ENCODE measurements around the gene TEX13B. TPM values are rescaled to one million over a fixed set of nuclear protein-coding genes. Genes with fewer than 3 reads are reported as not detected.

The TEX13B gene
- total RNA-seq, 1 experiment from 2014 or later, result not detected

DNA sequence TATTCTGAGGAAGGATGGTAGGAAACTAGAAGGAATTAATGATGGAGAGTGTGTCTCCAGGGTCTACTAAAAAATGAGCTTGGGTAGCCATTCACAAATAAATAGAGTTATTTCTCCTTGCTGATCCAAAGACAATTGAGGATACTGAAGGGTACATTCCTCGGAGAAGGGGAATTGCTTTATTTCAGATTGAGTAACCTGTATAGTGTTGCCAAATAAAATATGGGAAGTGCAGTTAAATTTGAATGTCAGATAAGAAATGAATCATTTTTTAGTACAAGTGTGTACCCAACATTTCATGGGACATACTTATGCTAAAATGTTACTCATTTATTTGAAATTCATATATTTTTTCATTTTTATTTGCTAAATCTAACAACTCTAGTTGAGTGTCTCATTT, 46.7 kb upstream of the TEX13B start:
- no peak overlapping the region for H3K27ac ChIP-seq (ENCODE audit: low read depth, low read length)
- H3K4me3 ChIP-seq (replicated peaks in 1 of 2; ENCODE audit: low read depth in 1 of 2, low read length in 2 of 2), result no peak overlapping the region
- no peaks in the 10 kb centered on the region for H3K27me3 ChIP-seq (ENCODE audit: insufficient read depth, low read length)
- DNase-seq (ENCODE audit: low read depth, low spot score) (no peak), ATAC-seq (no peak)
- intact Hi-C loops (cut with micrococcal nuclease), result no loop called here
- no peaks in the 10 kb centered on the region for H3K9me2 ChIP-seq (ENCODE audit: insufficient read depth)
- POLR2A ChIA-PET, result no interaction called here
- no TSS peak for BruUV-seq (replicated peaks)
- H3K9me3 ChIP-seq (ENCODE audit: control insufficient read depth in 1 of 2, insufficient read depth in 1 of 2, low read depth in 1 of 2, low read length in 2 of 2), result no peaks in the 10 kb centered on the region
- no peaks in the 10 kb centered on the region for H3K79me2 ChIP-seq (ENCODE audit: insufficient read depth, low read length)
- H4K20me1 ChIP-seq (ENCODE audit: insufficient read depth), result no peaks in the 10 kb centered on the region
- TF ChIP-seq POLR2AphosphoS5 (IDR thresholded peaks at IDR 0.05; ENCODE audit: low read depth, low read length) (no peak), SIN3A (IDR thresholded peaks at IDR 0.05; ENCODE audit: low read depth) (no peak), EGR1 (IDR thresholded peaks at IDR 0.05; ENCODE audit: low read depth) (no peak), TCF7L2 (IDR thresholded peaks at IDR 0.05; ENCODE audit: borderline replicate concordance, extremely low read depth, insufficient read depth, insufficient read length) (no peak)
- TF ChIP-seq, protein P1, sequence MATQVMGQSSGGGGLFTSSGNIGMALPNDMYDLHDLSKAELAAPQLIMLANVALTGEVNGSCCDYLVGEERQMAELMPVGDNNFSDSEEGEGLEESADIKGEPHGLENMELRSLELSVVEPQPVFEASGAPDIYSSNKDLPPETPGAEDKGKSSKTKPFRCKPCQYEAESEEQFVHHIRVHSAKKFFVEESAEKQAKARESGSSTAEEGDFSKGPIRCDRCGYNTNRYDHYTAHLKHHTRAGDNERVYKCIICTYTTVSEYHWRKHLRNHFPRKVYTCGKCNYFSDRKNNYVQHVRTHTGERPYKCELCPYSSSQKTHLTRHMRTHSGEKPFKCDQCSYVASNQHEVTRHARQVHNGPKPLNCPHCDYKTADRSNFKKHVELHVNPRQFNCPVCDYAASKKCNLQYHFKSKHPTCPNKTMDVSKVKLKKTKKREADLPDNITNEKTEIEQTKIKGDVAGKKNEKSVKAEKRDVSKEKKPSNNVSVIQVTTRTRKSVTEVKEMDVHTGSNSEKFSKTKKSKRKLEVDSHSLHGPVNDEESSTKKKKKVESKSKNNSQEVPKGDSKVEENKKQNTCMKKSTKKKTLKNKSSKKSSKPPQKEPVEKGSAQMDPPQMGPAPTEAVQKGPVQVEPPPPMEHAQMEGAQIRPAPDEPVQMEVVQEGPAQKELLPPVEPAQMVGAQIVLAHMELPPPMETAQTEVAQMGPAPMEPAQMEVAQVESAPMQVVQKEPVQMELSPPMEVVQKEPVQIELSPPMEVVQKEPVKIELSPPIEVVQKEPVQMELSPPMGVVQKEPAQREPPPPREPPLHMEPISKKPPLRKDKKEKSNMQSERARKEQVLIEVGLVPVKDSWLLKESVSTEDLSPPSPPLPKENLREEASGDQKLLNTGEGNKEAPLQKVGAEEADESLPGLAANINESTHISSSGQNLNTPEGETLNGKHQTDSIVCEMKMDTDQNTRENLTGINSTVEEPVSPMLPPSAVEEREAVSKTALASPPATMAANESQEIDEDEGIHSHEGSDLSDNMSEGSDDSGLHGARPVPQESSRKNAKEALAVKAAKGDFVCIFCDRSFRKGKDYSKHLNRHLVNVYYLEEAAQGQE (IDR thresholded peaks at IDR 0.05; ENCODE audit: low read depth), result no peak
- H3K36me3 ChIP-seq (ENCODE audit: control insufficient read depth in 1 of 2, insufficient read depth in 2 of 2, low read length in 2 of 2), result no peaks in the 10 kb centered on the region
- no peak overlapping the region for H2AFZ ChIP-seq (ENCODE audit: low read depth, low read length, poor library complexity, severe bottlenecking)
- RAD21 ChIA-PET (ENCODE audit: low non-redundant PET in 1 of 2, low total read pairs in 2 of 2, uncharacterized antibody in 2 of 2, unreplicated experiment in 2 of 2), result no interaction called here
- no peak overlapping the region for H3K9ac ChIP-seq (ENCODE audit: low read length)
- no peak overlapping the region for H3K4me2 ChIP-seq (ENCODE audit: low read length)
- no peaks in the 10 kb centered on the region for H3K4me1 ChIP-seq (ENCODE audit: control insufficient read depth in 1 of 2, insufficient read depth in 2 of 2, low read length in 2 of 2)
- CTCF ChIA-PET, result no interaction called here

DNA sequence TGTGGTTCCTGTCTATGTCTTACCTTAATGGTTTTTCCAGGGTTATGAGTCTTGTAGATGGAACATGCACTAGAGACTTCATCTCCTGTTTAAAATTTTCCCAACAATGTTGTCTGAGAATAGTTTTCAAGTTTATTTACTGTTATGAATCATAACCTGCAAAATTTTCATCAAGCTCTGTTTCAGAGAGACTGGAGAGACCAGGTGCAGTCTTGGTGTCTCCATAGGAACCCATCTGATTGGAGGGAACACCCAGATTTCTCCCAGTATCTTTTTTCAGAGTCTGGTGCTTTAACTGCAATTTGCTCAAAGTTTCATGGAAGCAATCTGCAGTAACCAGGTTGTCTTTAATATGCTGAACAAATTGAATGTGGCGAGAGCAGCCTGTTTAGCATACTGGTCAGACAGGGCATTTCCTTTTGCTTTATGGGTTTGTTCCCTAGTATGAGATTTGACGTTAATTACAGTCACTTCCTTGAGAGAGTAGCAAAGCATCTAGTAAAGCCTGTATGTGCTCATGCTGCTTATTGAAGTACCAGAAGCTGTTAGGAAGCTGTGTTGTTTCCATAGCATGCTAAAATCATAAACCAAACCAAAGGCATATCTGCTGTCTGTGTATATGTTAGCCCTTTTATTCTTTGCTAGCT, 43.9 kb upstream of the TEX13B start:
- Histone ChIP-seq H3K4me2 (ENCODE audit: low read length) (no peak overlapping the region), H3K27ac (ENCODE audit: low read depth, low read length) (no peak overlapping the region), H4K20me1 (ENCODE audit: insufficient read depth) (no peaks in the 10 kb centered on the region), H3K9ac (ENCODE audit: low read length) (no peak overlapping the region), H3K9me2 (ENCODE audit: insufficient read depth) (no peaks in the 10 kb centered on the region), H2AFZ (ENCODE audit: low read depth, low read length, poor library complexity, severe bottlenecking) (no peak overlapping the region), H3K79me2 (ENCODE audit: insufficient read depth, low read length) (no peaks in the 10 kb centered on the region), H3K27me3 (ENCODE audit: insufficient read depth, low read length) (no peaks in the 10 kb centered on the region), H3K4me1 (ENCODE audit: control insufficient read depth in 1 of 2, insufficient read depth in 2 of 2, low read length in 2 of 2) (no peaks in the 10 kb centered on the region), H3K4me3 (replicated peaks in 1 of 2; ENCODE audit: low read depth in 1 of 2, low read length in 2 of 2) (no peak overlapping the region), H3K9me3 (ENCODE audit: control insufficient read depth in 1 of 2, insufficient read depth in 1 of 2, low read depth in 1 of 2, low read length in 2 of 2) (no peaks in the 10 kb centered on the region), H3K36me3 (ENCODE audit: control insufficient read depth in 1 of 2, insufficient read depth in 2 of 2, low read length in 2 of 2) (no peaks in the 10 kb centered on the region)
- CTCF ChIA-PET, result no interaction called here
- RAD21 ChIA-PET (ENCODE audit: low non-redundant PET in 1 of 2, low total read pairs in 2 of 2, uncharacterized antibody in 2 of 2, unreplicated experiment in 2 of 2), result no interaction called here
- POLR2A ChIA-PET, result no interaction called here
- ATAC-seq (no peak), DNase-seq (ENCODE audit: low read depth, low spot score) (no peak)
- BruUV-seq (replicated peaks), result no TSS peak
- TF ChIP-seq POLR2AphosphoS5 (IDR thresholded peaks at IDR 0.05; ENCODE audit: low read depth, low read length), result no peak
- no peak for TF ChIP-seq JUND (IDR thresholded peaks at IDR 0.05)
- no peak for TF ChIP-seq SIN3A (IDR thresholded peaks at IDR 0.05; ENCODE audit: low read depth)
- TF ChIP-seq, protein P1 (IDR thresholded peaks at IDR 0.05; ENCODE audit: low read depth), result no peak
- TF ChIP-seq RAD21 (IDR thresholded peaks at IDR 0.05; ENCODE audit: low read depth), result no peak
- no peak for TF ChIP-seq FOSL1 (IDR thresholded peaks at IDR 0.05; ENCODE audit: low read depth)
- TF ChIP-seq CEBPB (IDR thresholded peaks at IDR 0.05; ENCODE audit: low read depth), result no peak
- TF ChIP-seq CBX3 (IDR thresholded peaks at IDR 0.05; ENCODE audit: low read depth), result no peak
- intact Hi-C loops (cut with micrococcal nuclease), result no loop called here
